Kasumi-1 (cell line): Measurements from ENCODE around the gene PRR23E.

Experiments
- DNase-seq, 2 experiments: peaks; one replicate each; lab custom pipeline; 2025; lab: John Stamatoyannopoulos, UW

The PRR23E gene

GRCh38 chr3:127165036-127165435, 27.9 kb upstream of the PRR23E start:
- no peak for DNase-seq

- no peak for DNase-seq
These were observed 27.0 kb upstream of the PRR23E start for GRCh38 chr3:127165694-127166485.

GRCh38 chr3:127166501-127167065, 26.3 kb upstream of the PRR23E start:
- DNase-seq = no peak

- no peak for DNase-seq
These were observed 25.5 kb upstream of the PRR23E start for GRCh38 chr3:127167315-127168043.

GRCh38 chr3:127168271-127168670, 24.7 kb upstream of the PRR23E start:
- no peak for DNase-seq

- no peak for DNase-seq
These were observed 22.1 kb upstream of the PRR23E start for GRCh38 chr3:127170814-127171213.

GRCh38 chr3:127171320-127171719, 21.6 kb upstream of the PRR23E start:
- no peak for DNase-seq

GRCh38 chr3:127171721-127172120, 21.2 kb upstream of the PRR23E start:
- DNase-seq = no peak

- no peak for DNase-seq
These were observed 20.7 kb upstream of the PRR23E start for GRCh38 chr3:127172211-127172610.

- no peak for DNase-seq
These were observed 20.0 kb upstream of the PRR23E start for GRCh38 chr3:127172781-127173515.

GRCh38 chr3:127173516-127174166, 19.3 kb upstream of the PRR23E start:
- DNase-seq = no peak

GRCh38 chr3:127174284-127174683, 18.6 kb upstream of the PRR23E start:
- no peak for DNase-seq

GRCh38 chr3:127174715-127175140, 18.2 kb upstream of the PRR23E start:
- no peak for DNase-seq

- DNase-seq = no peak
These were observed 17.7 kb upstream of the PRR23E start for GRCh38 chr3:127175272-127175671.

GRCh38 chr3:127177226-127177625, 15.7 kb upstream of the PRR23E start:
- no peak for DNase-seq

GRCh38 chr3:127180859-127181258, 12.1 kb upstream of the PRR23E start:
- DNase-seq = no peak

- DNase-seq = no peak
These were observed 10.5 kb upstream of the PRR23E start for GRCh38 chr3:127182431-127182830.

GRCh38 chr3:127182848-127183714, 9.8 kb upstream of the PRR23E start:
- DNase-seq = no peak

GRCh38 chr3:127183931-127184869, 8.7 kb upstream of the PRR23E start:
- DNase-seq = no peak

GRCh38 chr3:127184870-127185216, 8.1 kb upstream of the PRR23E start:
- DNase-seq = no peak
